GM21619 (cell line): ENCODE data around the gene POU4F1.

Experiments
- ATAC-seq: cut with Tn5 transposase; IDR thresholded peaks from one replicate; pipeline ENCODE4 v1.9.1; 2021; ENCODE audit not compliant: unreplicated experiment

Gene POU4F1

GRCh38 chr13:78593652-78594455 lies 9.5 kb downstream of the POU4F1 start:
- ATAC-seq = no peak

- no peak for ATAC-seq
Observed at GRCh38 chr13:78593129-78593528, 10.2 kb downstream of the POU4F1 start.

- ATAC-seq = no peak
Observed at GRCh38 chr13:78592584-78592983, 10.8 kb downstream of the POU4F1 start.

GRCh38 chr13:78589206-78589605 lies 14.1 kb downstream of the POU4F1 start:
- ATAC-seq = no peak

- no peak for ATAC-seq
Observed at GRCh38 chr13:78587395-78587794, 16.0 kb downstream of the POU4F1 start.

- no peak for ATAC-seq
Observed at GRCh38 chr13:78586706-78587105, 16.6 kb downstream of the POU4F1 start.

GRCh38 chr13:78576261-78576660 lies 27.1 kb downstream of the POU4F1 start:
- no peak for ATAC-seq

GRCh38 chr13:78572459-78572858 lies 30.9 kb downstream of the POU4F1 start:
- no peak for ATAC-seq

- no peak for ATAC-seq
Observed at GRCh38 chr13:78569029-78569428, 34.3 kb downstream of the POU4F1 start.

GRCh38 chr13:78566631-78567030 lies 36.7 kb downstream of the POU4F1 start:
- ATAC-seq = no peak

GRCh38 chr13:78562237-78562889 lies 41.0 kb downstream of the POU4F1 start:
- ATAC-seq = no peak
